Measurements from ENCODE around the gene GSTM2.

GSTM2 gene

GRCh38 chr1:109634292-109634691, 33.6 kb upstream of the GSTM2 start:
- Histone ChIP-seq H3K4me1 (peaks cover 61% of the 10 kb centered on the region), H3K4me3 (ENCODE audit: low read depth, low read length) (no peak overlapping the region), H3K27me3 (no peaks in the 10 kb centered on the region), H3K36me3 (peaks cover 26% of the 10 kb centered on the region), H3K9me3 (no peaks in the 10 kb centered on the region)
- DNase-seq: no peak
- TF ChIP-seq CTCF (IDR thresholded peaks at IDR 0.05; ENCODE audit: low read depth, low read length): no peak

- DNase-seq: no peak
- Histone ChIP-seq H3K36me3 (peaks cover 19% of the 10 kb centered on the region), H3K27me3 (no peaks in the 10 kb centered on the region), H3K9me3 (no peaks in the 10 kb centered on the region), H3K4me3 (ENCODE audit: low read depth, low read length) (no peak overlapping the region), H3K4me1 (peaks cover 69% of the 10 kb centered on the region)
- no peak for TF ChIP-seq CTCF (IDR thresholded peaks at IDR 0.05; ENCODE audit: low read depth, low read length)
Measured at GRCh38 chr1:109634771-109635750, 32.8 kb upstream of the GSTM2 start.

GRCh38 chr1:109635862-109636200, 32.0 kb upstream of the GSTM2 start:
- no peak overlapping the region for H3K4me3 ChIP-seq (ENCODE audit: low read depth, low read length)
- DNase-seq: no peak
- no peak for TF ChIP-seq CTCF (IDR thresholded peaks at IDR 0.05; ENCODE audit: low read depth, low read length)

GRCh38 chr1:109636201-109636952, 31.5 kb upstream of the GSTM2 start:
- no peak for TF ChIP-seq CTCF (IDR thresholded peaks at IDR 0.05; ENCODE audit: low read depth, low read length)
- DNase-seq: peak; percentile 58
- H3K4me1 ChIP-seq: peaks cover 63% of the 10 kb centered on the region

More at GRCh38 chr1:109635862-109636200, 32.0 kb upstream of the GSTM2 start:
- no peaks in the 10 kb centered on the region for H3K9me3 ChIP-seq
- peaks cover 68% of the 10 kb centered on the region for H3K4me1 ChIP-seq
- peaks cover 14% of the 10 kb centered on the region for H3K36me3 ChIP-seq
- H3K27me3 ChIP-seq: no peaks in the 10 kb centered on the region

GRCh38 chr1:109637446-109637845, 30.4 kb upstream of the GSTM2 start:
- TF ChIP-seq CTCF (IDR thresholded peaks at IDR 0.05; ENCODE audit: low read depth, low read length): no peak
- Histone ChIP-seq H3K4me3 (ENCODE audit: low read depth, low read length) (no peak overlapping the region), H3K27me3 (no peaks in the 10 kb centered on the region), H3K9me3 (no peaks in the 10 kb centered on the region), H3K36me3 (no peaks in the 10 kb centered on the region), H3K4me1 (peaks cover 52% of the 10 kb centered on the region)
- no peak for DNase-seq

More at GRCh38 chr1:109636201-109636952, 31.5 kb upstream of the GSTM2 start:
- peaks cover 9% of the 10 kb centered on the region for H3K36me3 ChIP-seq
- H3K4me3 ChIP-seq (ENCODE audit: low read depth, low read length): no peak overlapping the region; the same call in 1 of the 2 replicates
- H3K27me3 ChIP-seq: no peaks in the 10 kb centered on the region
- H3K9me3 ChIP-seq: no peaks in the 10 kb centered on the region

All from BE2C (cell line).